Uterus (tissue), 4 donors: ENCODE data around the gene CACUL1. TPM values are rescaled to one million over a fixed set of nuclear protein-coding genes. Genes with fewer than 3 reads are reported as not detected.

Experiments
- DNase-seq, 2 donors: peaks; one replicate each; pipeline ENCODE4 v3.0.0-alpha.2; 2019 to 2020
- H3K27ac ChIP-seq, 2 donors: fragments of 200-600 bp; sonication (generic); 1 replicate in 1 of 2; 2 replicates in 1 of 2; pipeline ENCODE4 v1.5.1; 2016 to 2018
- H3K27me3 ChIP-seq, 2 donors: fragments of 200-600 bp; sonication (generic); one replicate each; pipeline ENCODE4 v1.5.1; 2018 to 2019; ENCODE audit warnings: control low read depth in 1 of 2
- H3K36me3 ChIP-seq, 2 donors: fragments of 200-600 bp; sonication (generic); one replicate each; pipeline ENCODE4 v1.5.1; 2019; ENCODE audit warnings: control low read depth in 1 of 2
- H3K4me1 ChIP-seq, 2 donors: fragments of 200-600 bp; sonication (generic); one replicate each; pipeline ENCODE4 v1.5.1; 2018 to 2019; ENCODE audit warnings: control low read depth in 1 of 2
- H3K4me3 ChIP-seq, 2 donors: fragments of 200-600 bp; sonication (generic); 1 replicate in 1 of 2; 2 replicates in 1 of 2; pipeline ENCODE4 v1.5.1; 2018 to 2019; ENCODE audit warnings: mild to moderate bottlenecking in 1 of 2
- H3K9me3 ChIP-seq, 2 donors: fragments of 200-600 bp; sonication (generic); one replicate each; pipeline ENCODE4 v1.5.1; 2019; ENCODE audit warnings: control low read depth in 1 of 2
- CTCF ChIP-seq, 4 experiments: fragments of 200-600 bp in 2 of 4; fragments of 450-650 bp in 2 of 4; sonication (generic) in 2 of 4; IDR thresholded peaks; one replicate each; pipeline ENCODE4 v1.5.1; 2016 to 2019; ENCODE audit warnings: antibody characterized with exemption in 4 of 4, mild to moderate bottlenecking in 2 of 4, moderate library complexity in 1 of 4
- POLR2A ChIP-seq, 2 donors: fragments of 450-650 bp; IDR thresholded peaks; one replicate each; pipeline ENCODE4 v1.6.1; 2016; ENCODE audit warnings: antibody characterized with exemption in 2 of 2, mild to moderate bottlenecking in 1 of 2, moderate library complexity in 1 of 2
- intact Hi-C: fragments of 100-400 bp; cut with DNase I; formaldehyde crosslinking; loops from one replicate; pipeline ENCODE4 v1.15.1; 2023; ENCODE audit warnings: low total_unique reads
- total RNA-seq, 4 donors: library from RNA; depleted of rRNA in 3 of 4; stranded (reverse); fragments of >200 nt in 3 of 4; gene quantifications; one replicate each; pipeline versions ENCODE4 v1.1.0 to v1.2.4, GENCODE V29; 2014 to 2023
- donor health status: DM: yes; HTN: yes; CAD: no.

CACUL1 gene
- total RNA-seq, 4 donors from 2014 or later = 24.8 to 61.0 (median 29.6) TPM

- Histone ChIP-seq H3K36me3 (no peaks in the 10 kb centered on the region), H3K4me1 (no peaks in the 10 kb centered on the region), H3K9me3 (no peaks in the 10 kb centered on the region), H3K27ac (no peak overlapping the region), H3K4me3 (no peak overlapping the region), H3K27me3 (no peaks in the 10 kb centered on the region)
- TF ChIP-seq POLR2A (IDR thresholded peaks at IDR 0.05) (no peak), CTCF (IDR thresholded peaks at IDR 0.05) (no peak)
- intact Hi-C loops = no loop called here
- DNase-seq = no peak
Measured at GRCh38 chr10:118689070-118689858, 65.5 kb downstream of the CACUL1 start.

GRCh38 chr10:118687472-118687871, 67.3 kb downstream of the CACUL1 start:
- no peak for TF ChIP-seq POLR2A (IDR thresholded peaks at IDR 0.05)
- no peak for TF ChIP-seq CTCF (IDR thresholded peaks at IDR 0.05)
- Histone ChIP-seq H3K27me3 (no peaks in the 10 kb centered on the region), H3K4me3 (no peak overlapping the region), H3K27ac (no peak overlapping the region), H3K4me1 (no peaks in the 10 kb centered on the region), H3K9me3 (no peaks in the 10 kb centered on the region), H3K36me3 (no peaks in the 10 kb centered on the region)
- intact Hi-C loops = no loop called here
- no peak for DNase-seq

GRCh38 chr10:118682533-118682932, 72.2 kb downstream of the CACUL1 start:
- Histone ChIP-seq H3K27ac (no peak overlapping the region), H3K9me3 (no peaks in the 10 kb centered on the region), H3K27me3 (no peaks in the 10 kb centered on the region), H3K4me1 (no peaks in the 10 kb centered on the region), H3K4me3 (no peak overlapping the region), H3K36me3 (no peaks in the 10 kb centered on the region)
- TF ChIP-seq POLR2A (IDR thresholded peaks at IDR 0.05) = no peak
- no peak for TF ChIP-seq CTCF (IDR thresholded peaks at IDR 0.05)
- DNase-seq = no peak
- intact Hi-C loops = no loop called here

- intact Hi-C loops = no loop called here
- Histone ChIP-seq H3K9me3 (no peaks in the 10 kb centered on the region), H3K36me3 (no peaks in the 10 kb centered on the region), H3K4me3 (no peak overlapping the region), H3K27ac (no peak overlapping the region), H3K27me3 (no peaks in the 10 kb centered on the region), H3K4me1 (no peaks in the 10 kb centered on the region)
- no peak for TF ChIP-seq CTCF (IDR thresholded peaks at IDR 0.05)
- TF ChIP-seq POLR2A (IDR thresholded peaks at IDR 0.05) = no peak
- no peak for DNase-seq
Measured at GRCh38 chr10:118680197-118680596, 74.6 kb downstream of the CACUL1 start.

GRCh38 chr10:118674226-118674919, 80.4 kb downstream of the CACUL1 start:
- no peaks in the 10 kb centered on the region for H3K36me3 ChIP-seq

More at GRCh38 chr10:118674226-118674919, 80.4 kb downstream of the CACUL1 start:
- DNase-seq = no peak
- Histone ChIP-seq H3K27ac (no peak overlapping the region), H3K27me3 (no peaks in the 10 kb centered on the region), H3K4me1 (no peaks in the 10 kb centered on the region), H3K4me3 (no peak overlapping the region), H3K9me3 (no peaks in the 10 kb centered on the region)
- no peak for TF ChIP-seq CTCF (IDR thresholded peaks at IDR 0.05)
- no peak for TF ChIP-seq POLR2A (IDR thresholded peaks at IDR 0.05)
- intact Hi-C loops = no loop called here
